Smooth muscle cell (in vitro differentiated cells): ENCODE results near the gene SOD3. TPM values are rescaled to one million over a fixed set of nuclear protein-coding genes. Genes with fewer than 3 reads are reported as not detected.

Experiments used
- DNase-seq: peaks from one replicate; lab custom pipeline; 2025; ENCODE audit not compliant: unreplicated experiment; lab: John Stamatoyannopoulos, UW
- H2AFZ ChIP-seq: fragments of 200-600 bp; sonication (generic); 2 replicates; pipeline ENCODE4 v1.6.0; 2016; ENCODE audit warnings: antibody characterized with exemption, low read depth, mild to moderate bottlenecking
- H3F3A ChIP-seq: fragments of 200-600 bp; sonication (generic); 2 replicates; pipeline ENCODE4 v1.6.0; 2017; ENCODE audit warnings: antibody characterized with exemption, low read depth
- H3K27ac ChIP-seq: fragments of 200-600 bp; sonication (generic); 2 replicates; pipeline ENCODE4 v1.5.1; 2016; ENCODE audit warnings: low read depth, mild to moderate bottlenecking
- H3K27me3 ChIP-seq: fragments of 200-600 bp; sonication (generic); 2 replicates; pipeline ENCODE4 v1.6.1; 2016; ENCODE audit warnings: low read depth, mild to moderate bottlenecking
- H3K36me3 ChIP-seq: fragments of 200-600 bp; sonication (generic); 2 replicates; pipeline ENCODE4 v1.5.1; 2016; ENCODE audit warnings: low read depth
- H3K4me1 ChIP-seq: fragments of 200-600 bp; sonication (generic); 2 replicates; pipeline ENCODE4 v1.5.1; 2016; ENCODE audit warnings: low read depth
- H3K4me2 ChIP-seq: fragments of 200-600 bp; sonication (generic); 2 replicates; pipeline ENCODE4 v1.6.0; 2016; ENCODE audit warnings: mild to moderate bottlenecking
- H3K4me3 ChIP-seq: fragments of 200-600 bp; sonication (generic); 2 replicates; pipeline ENCODE4 v1.5.1; 2016; ENCODE audit warnings: mild to moderate bottlenecking
- H3K79me2 ChIP-seq: fragments of 200-600 bp; sonication (generic); 2 replicates; pipeline ENCODE4 v1.6.0; 2016; ENCODE audit warnings: low read depth, mild to moderate bottlenecking
- H3K9ac ChIP-seq: fragments of 200-600 bp; sonication (generic); 2 replicates; pipeline ENCODE4 v1.6.0; 2016; ENCODE audit warnings: low read depth
- H3K9me3 ChIP-seq: fragments of 200-600 bp; sonication (generic); replicated peaks from 2 replicates; pipeline ENCODE4 v1.5.1; 2016; ENCODE audit warnings: low read depth
- H4K20me1 ChIP-seq: fragments of 200-600 bp; sonication (generic); 2 replicates; pipeline ENCODE4 v1.6.0; 2016; ENCODE audit warnings: low read depth
- WGBS: methylation state at CpG from one replicate; pipeline ENCODE4 v1.1.7; 2016; ENCODE audit warnings: low lambda C conversion rate; 5-methylcytosine and 5-hydroxymethylcytosine counted together
- polyA plus RNA-seq: library from polyadenylated mRNA; unstranded; fragments of >200 nt; fragmentation: Nextera tagmentation; extraction: Ambion mirVana; gene quantifications from 2 replicates; pipeline ENCODE4 v1.2.1, GENCODE V29; 2016
- total RNA-seq: library from RNA; depleted of rRNA; stranded (reverse); fragments of >200 nt; gene quantifications from 2 replicates; pipeline ENCODE4 v1.2.3, GENCODE V29; 2014
- TF ChIP-seq, protein P1 (sequence below): fragments of 200-600 bp; sonication (generic); IDR thresholded peaks from 2 replicates; pipeline ENCODE4 v1.5.1; 2017; ENCODE audit warnings: borderline replicate concordance, mild to moderate bottlenecking, antibody characterized with exemption; ENCODE audit not compliant: insufficient read depth, poor library complexity, severe bottlenecking

SOD3 gene
- total and polyA plus RNA-seq, 2 experiments from 2014 or later = 24.4 to 71.9 TPM

DNA sequence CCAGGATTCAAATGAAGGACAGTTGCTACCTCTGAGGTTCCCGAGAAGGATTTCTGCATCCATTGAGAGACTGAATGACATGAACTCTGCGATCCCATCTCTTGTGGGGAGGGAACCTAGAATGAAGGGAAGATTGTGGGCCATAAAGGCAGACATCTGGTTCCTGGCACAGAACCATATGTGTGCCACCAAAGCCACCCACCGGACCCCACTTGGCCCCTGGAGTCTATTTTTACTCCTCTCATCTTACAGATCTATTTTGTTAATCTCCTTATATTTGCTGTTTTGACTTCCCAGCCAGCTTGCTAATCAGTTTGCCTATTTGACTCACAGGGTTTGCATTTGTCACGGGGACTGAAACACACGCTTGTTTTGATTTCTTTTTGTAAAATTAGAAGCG lies 7.3 kb downstream of the SOD3 start:
- no peak for DNase-seq
- Histone ChIP-seq H2AFZ (no peak overlapping the region), H3K27ac (no peak overlapping the region), H3K9ac (no peak overlapping the region), H3K36me3 (no peaks in the 10 kb centered on the region), H3K27me3 (peaks cover 32% of the 10 kb centered on the region), H3K9me3 (no peaks in the 10 kb centered on the region), H3F3A (no peaks in the 10 kb centered on the region), H3K79me2 (no peaks in the 10 kb centered on the region), H3K4me3 (no peak overlapping the region), H3K4me2 (no peak overlapping the region), H4K20me1 (no peaks in the 10 kb centered on the region), H3K4me1 (peaks cover 10% of the 10 kb centered on the region)
- WGBS = 51% methylated on average over 6 of the region's 6 CpGs
- TF ChIP-seq, protein P1, sequence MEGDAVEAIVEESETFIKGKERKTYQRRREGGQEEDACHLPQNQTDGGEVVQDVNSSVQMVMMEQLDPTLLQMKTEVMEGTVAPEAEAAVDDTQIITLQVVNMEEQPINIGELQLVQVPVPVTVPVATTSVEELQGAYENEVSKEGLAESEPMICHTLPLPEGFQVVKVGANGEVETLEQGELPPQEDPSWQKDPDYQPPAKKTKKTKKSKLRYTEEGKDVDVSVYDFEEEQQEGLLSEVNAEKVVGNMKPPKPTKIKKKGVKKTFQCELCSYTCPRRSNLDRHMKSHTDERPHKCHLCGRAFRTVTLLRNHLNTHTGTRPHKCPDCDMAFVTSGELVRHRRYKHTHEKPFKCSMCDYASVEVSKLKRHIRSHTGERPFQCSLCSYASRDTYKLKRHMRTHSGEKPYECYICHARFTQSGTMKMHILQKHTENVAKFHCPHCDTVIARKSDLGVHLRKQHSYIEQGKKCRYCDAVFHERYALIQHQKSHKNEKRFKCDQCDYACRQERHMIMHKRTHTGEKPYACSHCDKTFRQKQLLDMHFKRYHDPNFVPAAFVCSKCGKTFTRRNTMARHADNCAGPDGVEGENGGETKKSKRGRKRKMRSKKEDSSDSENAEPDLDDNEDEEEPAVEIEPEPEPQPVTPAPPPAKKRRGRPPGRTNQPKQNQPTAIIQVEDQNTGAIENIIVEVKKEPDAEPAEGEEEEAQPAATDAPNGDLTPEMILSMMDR = no peak

DNA sequence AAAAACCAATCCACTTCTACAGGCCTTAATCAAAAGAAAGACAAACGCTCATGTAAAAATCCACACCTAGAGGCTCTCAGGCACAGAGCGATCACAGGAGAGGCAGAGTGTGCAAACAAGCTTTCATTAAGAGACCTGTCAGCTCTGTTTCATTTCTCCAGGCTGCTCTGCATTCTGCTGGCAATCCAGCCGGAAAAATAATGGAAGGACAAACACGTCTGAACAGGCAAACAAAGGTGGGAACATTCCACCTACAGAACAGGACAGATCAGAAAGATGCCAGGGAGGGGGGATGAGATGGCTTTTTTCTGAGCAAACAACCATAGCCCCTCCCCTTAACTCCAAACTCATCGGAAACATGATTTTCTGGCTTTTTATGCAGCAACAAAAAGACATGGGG lies 9.7 kb downstream of the SOD3 start:
- peaks cover 12% of the 10 kb centered on the region for H3K27me3 ChIP-seq
- H3K4me2 ChIP-seq = no peak overlapping the region
- H3K79me2 ChIP-seq = no peaks in the 10 kb centered on the region
- H2AFZ ChIP-seq = no peak overlapping the region
- no peak for DNase-seq
- no peaks in the 10 kb centered on the region for H3F3A ChIP-seq
- H3K4me1 ChIP-seq = peaks cover 9% of the 10 kb centered on the region
- 86% methylated on average over 5 of the region's 5 CpGs for WGBS
- H3K27ac ChIP-seq = no peak overlapping the region
- H3K4me3 ChIP-seq = no peak overlapping the region
- TF ChIP-seq, protein P1 = no peak
- H3K9ac ChIP-seq = no peak overlapping the region
- H3K36me3 ChIP-seq = no peaks in the 10 kb centered on the region
- H4K20me1 ChIP-seq = no peaks in the 10 kb centered on the region
- no peaks in the 10 kb centered on the region for H3K9me3 ChIP-seq

DNA sequence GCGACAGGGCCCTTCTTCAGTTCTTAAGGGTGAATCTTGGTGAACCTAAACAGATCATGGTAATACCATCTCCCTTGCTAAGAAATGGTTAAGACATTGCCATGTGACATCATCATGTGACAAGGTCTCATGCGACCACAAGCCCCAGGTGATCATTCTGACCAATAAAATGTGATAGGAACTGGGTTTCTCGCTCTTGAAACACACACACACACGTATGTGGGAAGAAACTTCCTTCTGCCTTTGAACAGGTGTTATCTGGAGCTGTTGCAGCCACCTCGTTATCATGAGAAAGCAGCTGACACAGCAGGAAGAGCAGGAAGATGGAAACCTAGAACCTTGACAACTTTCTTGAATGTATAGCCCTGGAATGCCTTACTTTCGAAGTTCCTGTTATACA lies 10.2 kb downstream of the SOD3 start:
- Histone ChIP-seq H4K20me1 (no peaks in the 10 kb centered on the region), H3K4me2 (no peak overlapping the region), H3K79me2 (no peaks in the 10 kb centered on the region), H3K27ac (no peak overlapping the region), H3K4me1 (peaks cover 4% of the 10 kb centered on the region), H3K9ac (no peak overlapping the region), H3F3A (no peaks in the 10 kb centered on the region), H2AFZ (no peak overlapping the region), H3K9me3 (no peaks in the 10 kb centered on the region), H3K27me3 (peaks cover 7% of the 10 kb centered on the region), H3K4me3 (no peak overlapping the region), H3K36me3 (no peaks in the 10 kb centered on the region)
- DNase-seq = no peak
- 81% methylated on average over 6 of the region's 6 CpGs for WGBS
- TF ChIP-seq, protein P1 = no peak

DNA sequence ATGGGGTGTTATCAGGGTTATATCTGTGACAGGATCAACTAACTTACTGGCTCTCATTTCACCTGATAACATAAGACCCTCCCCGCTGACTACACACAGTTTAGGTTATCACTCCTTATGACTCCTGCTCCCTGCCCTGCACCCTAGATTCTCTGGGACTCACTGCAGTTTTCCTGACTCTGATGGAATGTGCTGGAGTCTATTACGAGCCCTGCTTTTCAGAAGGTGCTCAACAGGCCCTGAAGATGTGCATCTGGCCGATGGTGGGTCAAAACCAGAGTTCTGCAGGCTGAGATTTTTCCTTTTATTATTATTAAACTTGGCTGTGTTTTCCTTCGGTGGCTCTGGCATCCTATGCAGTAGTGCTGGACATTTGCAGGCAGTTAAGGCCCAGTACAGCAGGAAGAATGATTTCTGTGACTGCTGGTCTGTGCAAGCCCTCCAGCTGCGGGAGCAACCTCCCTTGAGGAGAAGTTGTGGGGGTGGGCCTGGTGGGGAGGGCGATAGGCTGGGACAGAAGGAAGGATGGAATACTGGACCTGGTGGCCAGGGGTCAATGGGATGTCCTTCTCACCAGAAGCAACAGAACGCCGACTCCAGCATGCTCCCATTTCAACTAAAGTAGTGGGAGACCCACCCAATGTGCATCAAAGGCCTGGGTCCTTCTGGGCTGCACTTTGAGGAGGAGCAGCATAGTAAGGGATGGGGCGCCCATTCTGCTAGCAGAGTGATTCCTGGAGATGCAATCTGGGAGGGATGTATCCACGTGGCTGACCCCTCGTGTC lies 11.0 kb downstream of the SOD3 start:
- TF ChIP-seq, protein P1 = no peak
- H3K79me2 ChIP-seq = no peaks in the 10 kb centered on the region
- H3K36me3 ChIP-seq = no peaks in the 10 kb centered on the region
- no peak overlapping the region for H3K27ac ChIP-seq
- no peaks in the 10 kb centered on the region for H3K27me3 ChIP-seq
- no peaks in the 10 kb centered on the region for H3F3A ChIP-seq
- DNase-seq = no peak
- 96% methylated on average over 11 of the region's 11 CpGs for WGBS
- H3K4me1 ChIP-seq = no peaks in the 10 kb centered on the region
- H4K20me1 ChIP-seq = no peaks in the 10 kb centered on the region
- H3K4me2 ChIP-seq = no peak overlapping the region
- H3K9ac ChIP-seq = no peak overlapping the region
- H2AFZ ChIP-seq = no peak overlapping the region
- no peaks in the 10 kb centered on the region for H3K9me3 ChIP-seq
- no peak overlapping the region for H3K4me3 ChIP-seq
